Sigmoid colon (tissue), 4 donors: ENCODE results near the gene DCK.

Experiments
- EP300 ChIP-seq, 4 donors: sonication (generic); formaldehyde crosslinking; IDR thresholded peaks; one replicate each; pipeline ENCODE4 v1.6.1; 2017; ENCODE audit warnings: antibody characterized with exemption in 4 of 4
- POLR2A ChIP-seq, 2 donors: fragments of 450-650 bp; IDR thresholded peaks; one replicate each; pipeline ENCODE4 v1.6.1; 2016; ENCODE audit warnings: antibody characterized with exemption in 2 of 2, mild to moderate bottlenecking in 2 of 2, moderate library complexity in 2 of 2
- POLR2AphosphoS5 ChIP-seq, 4 donors: sonication (generic); formaldehyde crosslinking; IDR thresholded peaks; one replicate each; pipeline ENCODE4 v1.6.1; 2017; ENCODE audit warnings: antibody characterized with exemption in 4 of 4
- TF ChIP-seq, protein P1 (sequence below), 4 experiments: fragments of 450-650 bp in 3 of 4; fragments of 200-600 bp in 1 of 4; IDR thresholded peaks; one replicate each; pipeline ENCODE4 v1.5.1; 2016 to 2019; ENCODE audit warnings: antibody characterized with exemption in 4 of 4, mild to moderate bottlenecking in 3 of 4, moderate library complexity in 2 of 4

GRCh38 chr4:71064521-71064920 is 71.1 kb downstream of the DCK start:
- TF ChIP-seq, protein P1, sequence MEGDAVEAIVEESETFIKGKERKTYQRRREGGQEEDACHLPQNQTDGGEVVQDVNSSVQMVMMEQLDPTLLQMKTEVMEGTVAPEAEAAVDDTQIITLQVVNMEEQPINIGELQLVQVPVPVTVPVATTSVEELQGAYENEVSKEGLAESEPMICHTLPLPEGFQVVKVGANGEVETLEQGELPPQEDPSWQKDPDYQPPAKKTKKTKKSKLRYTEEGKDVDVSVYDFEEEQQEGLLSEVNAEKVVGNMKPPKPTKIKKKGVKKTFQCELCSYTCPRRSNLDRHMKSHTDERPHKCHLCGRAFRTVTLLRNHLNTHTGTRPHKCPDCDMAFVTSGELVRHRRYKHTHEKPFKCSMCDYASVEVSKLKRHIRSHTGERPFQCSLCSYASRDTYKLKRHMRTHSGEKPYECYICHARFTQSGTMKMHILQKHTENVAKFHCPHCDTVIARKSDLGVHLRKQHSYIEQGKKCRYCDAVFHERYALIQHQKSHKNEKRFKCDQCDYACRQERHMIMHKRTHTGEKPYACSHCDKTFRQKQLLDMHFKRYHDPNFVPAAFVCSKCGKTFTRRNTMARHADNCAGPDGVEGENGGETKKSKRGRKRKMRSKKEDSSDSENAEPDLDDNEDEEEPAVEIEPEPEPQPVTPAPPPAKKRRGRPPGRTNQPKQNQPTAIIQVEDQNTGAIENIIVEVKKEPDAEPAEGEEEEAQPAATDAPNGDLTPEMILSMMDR (IDR thresholded peaks at IDR 0.05), result no peak
- TF ChIP-seq POLR2A (IDR thresholded peaks at IDR 0.05) (no peak), POLR2AphosphoS5 (IDR thresholded peaks at IDR 0.05) (no peak), EP300 (IDR thresholded peaks at IDR 0.05) (no peak)
